Non-pigmented ciliary epithelial cell (primary cell): ENCODE data around the gene PCSK6.
"Not testable (repeated sequence)": the region's sequence is repeated elsewhere in the genome, so short reads cannot be mapped to it uniquely, and the experiment has no call there.

Source experiments
- DNase-seq: peaks from one replicate; pipeline ENCODE4 v3.0.0-alpha.2; 2010; ENCODE audit warnings: low read depth

PCSK6 gene

DNA sequence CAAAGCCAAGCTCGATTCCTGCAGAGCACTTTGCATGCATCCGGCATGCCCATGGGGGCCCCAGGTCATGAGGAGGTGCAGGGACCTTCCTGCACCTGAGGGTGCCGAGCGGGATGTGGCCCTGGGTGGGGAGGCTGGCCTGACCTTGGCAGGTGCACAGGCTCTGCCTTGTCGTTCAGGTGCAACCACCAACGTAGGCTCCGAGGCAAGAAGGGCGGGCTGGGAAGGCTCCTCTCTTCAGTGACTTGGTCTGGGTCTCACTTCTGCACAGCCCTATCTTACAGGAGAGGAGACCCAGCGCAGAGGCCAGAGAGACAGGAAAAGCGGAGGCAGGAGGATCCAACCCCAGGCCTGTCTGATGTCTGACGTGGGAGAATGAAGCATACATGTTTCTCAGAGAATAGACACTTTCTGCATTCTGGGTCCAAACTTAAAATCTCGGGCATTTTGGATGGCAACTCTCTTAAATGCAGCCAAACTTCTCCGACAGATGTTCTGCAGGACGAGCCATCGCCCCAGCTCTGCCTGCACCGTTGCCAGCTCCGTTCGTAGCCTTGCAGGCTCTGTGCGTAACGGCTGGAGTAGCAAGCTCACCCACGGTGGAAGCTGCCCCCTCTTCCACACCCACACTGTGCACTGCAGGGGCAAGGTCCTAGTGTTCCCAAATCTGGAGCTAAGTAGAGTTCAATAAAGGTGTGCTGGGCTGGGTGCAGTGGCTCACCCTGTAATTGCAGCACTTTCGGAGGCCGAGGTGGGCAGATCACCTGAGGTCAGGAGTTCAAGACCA, 133.6 kb downstream of the PCSK6 start:
- DNase-seq = no peak

DNA sequence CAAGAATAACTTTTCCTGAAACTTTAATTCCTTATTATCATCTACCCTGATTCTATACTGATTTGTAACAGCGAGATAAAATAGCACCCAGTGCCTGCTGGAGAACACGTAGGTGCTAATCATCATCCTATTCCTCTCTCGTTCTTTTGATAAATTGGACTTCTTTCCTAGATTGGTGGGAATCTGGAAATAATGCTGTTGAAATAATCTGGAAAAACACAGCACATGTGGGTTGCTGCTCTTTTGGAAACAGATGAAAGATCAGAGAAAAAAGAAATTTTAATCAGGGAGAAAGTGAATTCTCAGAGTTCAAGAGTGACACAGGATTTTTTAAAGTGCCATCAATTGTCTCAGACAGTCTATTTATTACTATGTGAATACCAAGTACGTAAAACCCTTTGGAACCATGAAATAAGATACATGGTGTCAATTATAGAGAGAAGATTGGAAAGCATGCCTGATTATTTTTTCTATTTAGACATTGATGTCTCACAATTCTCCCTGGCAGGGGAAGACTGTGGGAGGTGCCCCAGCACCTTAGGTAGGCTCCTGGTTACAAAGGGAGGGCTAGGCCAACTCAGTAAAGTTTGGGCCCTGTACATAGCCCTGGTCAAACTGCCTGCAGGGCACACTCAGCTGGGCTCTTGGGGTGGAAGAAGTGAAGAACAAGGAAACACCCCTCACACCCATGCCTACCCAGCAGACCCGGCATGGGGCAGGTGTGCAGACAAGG, 134.4 kb downstream of the PCSK6 start:
- DNase-seq = no peak

DNA sequence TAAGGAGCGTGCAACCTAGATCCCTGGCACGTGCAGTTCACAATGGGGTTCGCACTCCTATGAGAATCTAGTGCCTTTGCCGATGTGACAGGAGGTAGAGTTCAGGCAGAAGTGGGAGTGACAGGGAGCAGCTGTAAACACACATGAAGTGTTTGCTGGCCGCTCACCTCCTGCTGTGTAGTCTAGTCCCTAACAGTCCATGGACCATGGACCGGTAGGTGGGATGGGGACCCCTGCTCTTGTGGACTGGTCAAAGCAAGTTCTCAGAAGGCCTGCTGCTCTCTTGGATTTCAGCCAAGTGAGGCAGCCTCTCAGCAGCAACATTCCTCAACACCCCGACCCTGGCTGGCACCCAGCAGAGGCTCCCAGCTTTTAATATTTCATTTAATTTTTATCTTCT, 136.3 kb downstream of the PCSK6 start:
- DNase-seq = no peak

DNA sequence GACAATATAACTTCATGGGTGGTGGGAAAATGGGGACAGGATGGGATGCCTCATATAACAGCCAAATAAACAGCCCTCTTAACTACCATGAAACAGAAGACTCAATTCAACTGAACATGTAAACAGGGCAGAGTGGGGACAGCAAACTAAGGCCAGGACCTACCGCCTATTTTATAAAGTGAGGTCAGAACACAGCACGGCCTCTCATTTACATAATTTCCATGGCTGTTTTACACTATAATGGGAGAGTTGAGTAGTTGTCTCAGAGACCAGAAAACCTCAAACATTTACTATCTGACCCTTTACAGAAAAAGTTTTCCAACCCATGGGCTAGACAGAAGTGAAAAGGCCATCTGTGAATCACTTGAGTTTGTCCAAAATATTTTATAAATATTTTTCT, 137.8 kb downstream of the PCSK6 start:
- DNase-seq = no peak

DNA sequence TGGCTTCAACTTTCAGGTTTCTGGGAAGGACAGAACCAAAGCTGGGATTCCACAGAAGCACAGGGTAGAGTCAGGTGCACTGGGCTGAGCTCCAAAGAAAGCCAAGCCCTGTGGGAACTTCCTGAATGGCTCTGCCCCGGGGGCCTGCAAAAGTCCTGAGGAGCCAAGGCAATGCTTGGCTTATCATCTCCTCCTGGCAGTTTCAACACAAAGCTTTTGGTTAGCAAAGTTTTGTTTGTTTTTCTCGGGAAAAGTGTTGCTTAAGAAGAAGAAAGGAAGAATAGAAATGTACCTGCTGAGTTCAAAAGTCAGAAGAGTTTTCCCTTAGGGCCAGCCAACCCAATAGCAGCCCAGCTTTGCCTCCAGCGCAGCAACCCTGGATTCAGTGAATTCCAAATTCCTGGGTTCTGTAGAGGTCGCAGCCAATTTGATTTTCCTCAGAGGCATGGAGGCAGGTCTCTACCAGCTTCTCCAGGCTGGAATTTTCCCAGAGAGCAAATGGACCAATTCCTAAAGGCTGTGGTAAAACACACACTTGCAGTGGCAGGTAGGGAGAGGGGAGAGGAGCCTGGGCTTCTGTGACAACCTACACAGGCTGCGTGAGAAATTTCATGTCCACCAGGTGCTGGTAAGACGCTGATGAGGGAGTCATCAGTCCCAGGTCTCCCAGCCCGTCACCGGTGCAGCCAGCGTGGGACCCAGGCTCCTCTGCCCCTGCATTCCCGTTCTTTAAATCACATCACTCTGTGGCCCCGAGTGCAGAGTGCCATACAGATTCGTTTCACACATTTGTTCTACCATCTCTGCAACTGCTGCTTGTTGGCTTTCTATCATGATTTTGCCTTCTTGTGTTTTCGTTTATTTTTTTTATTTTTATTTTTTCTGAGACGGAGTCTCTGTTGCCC, 140.2 kb downstream of the PCSK6 start:
- DNase-seq = no peak

DNA sequence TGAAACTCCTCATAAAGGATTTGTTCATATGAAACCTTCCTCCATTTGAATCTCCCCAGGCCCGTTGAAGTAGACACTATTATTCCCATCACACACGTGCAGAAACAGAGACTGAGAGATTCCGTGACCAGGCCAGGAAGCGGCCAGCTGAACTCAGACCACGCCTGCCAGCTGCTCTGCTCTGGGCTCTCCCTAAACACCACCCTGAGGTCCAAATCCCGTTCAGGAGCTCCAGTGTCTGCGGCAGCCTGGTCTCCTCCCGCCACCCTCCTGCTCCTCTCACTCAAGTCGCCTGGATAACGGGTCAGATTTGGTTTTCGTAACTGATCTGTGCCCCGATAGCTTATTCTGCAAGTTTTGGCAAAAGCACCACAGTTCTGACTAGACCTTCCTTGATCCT, 140.9 kb downstream of the PCSK6 start:
- no peak for DNase-seq

DNA sequence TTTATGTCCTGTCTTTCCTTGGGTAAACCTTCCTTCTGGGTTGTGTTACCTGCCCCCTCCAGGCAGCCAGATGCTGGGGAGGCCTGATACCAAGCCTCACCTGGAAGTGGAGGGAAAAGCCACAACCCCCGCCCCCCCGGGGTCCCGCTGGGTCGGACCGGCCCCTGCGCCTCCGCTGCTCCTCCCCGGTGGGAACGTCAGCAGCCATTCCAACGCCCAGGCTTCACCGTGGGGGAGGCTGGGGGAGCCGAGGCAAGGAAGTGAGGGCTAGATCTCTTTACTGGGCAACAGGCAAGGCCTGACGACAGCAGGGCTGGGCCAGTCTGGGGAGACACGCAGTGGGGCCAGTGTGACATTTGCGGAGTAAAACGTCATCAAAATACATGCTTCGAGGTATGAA, 141.5 kb downstream of the PCSK6 start:
- no peak for DNase-seq

DNA sequence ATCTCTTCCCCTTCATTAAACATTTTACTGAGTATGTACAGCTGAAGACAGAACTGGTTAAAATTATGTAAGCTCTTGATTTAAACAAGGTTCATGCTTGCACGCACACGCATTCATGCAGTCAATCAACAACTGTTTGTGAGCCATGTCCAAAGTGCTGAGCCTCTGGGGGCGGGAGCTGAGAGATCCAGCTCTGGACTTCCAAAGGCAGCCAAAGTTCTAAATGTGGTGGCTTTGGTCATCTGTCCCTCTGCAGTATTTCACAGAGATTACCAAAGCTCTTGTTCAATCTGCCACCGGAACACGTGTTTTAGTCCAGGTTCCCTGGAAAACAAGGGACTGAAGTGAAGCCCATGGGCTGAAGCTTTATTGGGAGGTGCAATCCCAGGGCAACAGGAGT, 142.1 kb downstream of the PCSK6 start:
- no peak for DNase-seq

DNA sequence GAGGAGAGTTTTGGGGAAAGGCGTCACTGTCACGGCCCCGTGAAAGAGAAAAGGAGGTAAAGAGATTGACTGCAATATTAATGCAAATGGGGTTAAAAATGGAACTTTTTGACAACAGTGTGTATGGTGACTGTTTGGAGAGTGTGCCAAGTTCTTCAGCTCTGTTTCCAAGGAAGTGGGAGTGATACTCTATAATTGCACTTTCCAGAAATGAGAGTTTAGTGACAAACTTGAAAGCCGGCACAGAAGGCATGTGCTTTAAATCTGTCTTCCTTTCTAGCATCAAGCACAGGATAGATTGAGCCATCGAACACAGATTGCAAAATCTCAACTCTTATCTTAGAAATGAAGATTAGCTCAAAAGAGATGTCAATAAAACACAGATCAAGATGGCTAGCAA, 142.6 kb downstream of the PCSK6 start:
- DNase-seq = no peak

DNA sequence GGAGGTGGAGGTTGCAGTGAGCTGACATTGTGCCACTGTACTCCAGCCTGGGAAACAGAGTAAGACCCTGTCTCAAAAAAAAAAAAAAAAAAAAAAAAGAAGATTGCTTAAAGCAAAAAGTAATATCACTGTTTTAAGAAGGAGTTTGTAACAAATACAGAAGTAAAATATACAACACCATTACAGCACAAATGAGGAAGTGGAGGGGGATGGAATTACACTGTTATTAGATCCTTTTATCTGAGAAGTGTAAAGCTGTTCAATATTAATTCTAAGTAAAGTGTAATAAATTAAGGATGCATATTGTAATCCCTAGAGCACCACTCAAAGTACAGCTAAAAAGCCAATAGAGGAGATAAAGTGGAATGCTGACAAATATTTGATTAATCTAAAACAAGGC, 147.5 kb downstream of the PCSK6 start:
- no peak for DNase-seq

DNA sequence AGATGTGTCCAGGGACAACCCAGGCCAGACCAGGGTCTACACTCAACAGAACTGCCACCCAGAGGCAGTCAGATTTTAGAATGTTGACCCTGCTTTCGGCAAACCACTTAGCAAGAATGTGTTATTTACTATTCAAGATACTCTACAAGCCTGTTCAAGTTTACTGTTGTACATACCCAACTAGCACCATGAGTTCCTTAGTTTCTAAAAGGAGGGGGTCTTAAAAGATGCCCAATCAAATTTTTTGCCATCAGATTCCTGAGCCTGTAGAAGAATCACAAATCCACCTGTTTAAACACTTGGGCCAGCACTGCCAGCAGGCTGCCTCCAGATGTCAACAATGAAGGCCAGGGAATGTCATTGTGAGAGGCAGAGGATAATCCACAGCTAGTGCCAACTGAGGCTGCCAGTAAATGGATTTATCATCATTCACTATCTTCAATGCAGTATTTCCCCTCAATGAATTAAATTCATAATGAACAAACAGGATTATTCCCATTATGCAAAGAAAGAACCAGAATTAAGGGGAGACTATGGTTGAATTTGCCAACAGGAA, 150.9 kb downstream of the PCSK6 start:
- DNase-seq = no peak

DNA sequence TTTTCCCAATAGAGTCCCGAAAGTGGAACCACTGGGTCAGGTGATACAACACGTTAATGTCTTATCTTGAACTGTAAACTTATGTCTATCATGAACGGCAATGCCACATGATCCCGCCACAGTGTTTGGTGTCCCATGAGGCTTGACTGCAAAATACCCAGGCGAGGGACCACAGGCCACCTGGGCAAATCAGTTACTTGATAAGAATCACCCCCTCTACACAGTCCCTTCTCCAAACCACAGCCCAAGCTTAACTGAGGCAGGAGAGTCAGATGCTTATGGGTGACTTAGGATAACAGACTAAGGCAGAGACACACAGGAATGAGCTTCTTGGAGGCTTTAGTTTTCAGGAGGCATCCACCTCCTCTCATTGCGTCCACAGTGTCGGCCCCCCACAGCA, 151.5 kb downstream of the PCSK6 start:
- DNase-seq = no peak

DNA sequence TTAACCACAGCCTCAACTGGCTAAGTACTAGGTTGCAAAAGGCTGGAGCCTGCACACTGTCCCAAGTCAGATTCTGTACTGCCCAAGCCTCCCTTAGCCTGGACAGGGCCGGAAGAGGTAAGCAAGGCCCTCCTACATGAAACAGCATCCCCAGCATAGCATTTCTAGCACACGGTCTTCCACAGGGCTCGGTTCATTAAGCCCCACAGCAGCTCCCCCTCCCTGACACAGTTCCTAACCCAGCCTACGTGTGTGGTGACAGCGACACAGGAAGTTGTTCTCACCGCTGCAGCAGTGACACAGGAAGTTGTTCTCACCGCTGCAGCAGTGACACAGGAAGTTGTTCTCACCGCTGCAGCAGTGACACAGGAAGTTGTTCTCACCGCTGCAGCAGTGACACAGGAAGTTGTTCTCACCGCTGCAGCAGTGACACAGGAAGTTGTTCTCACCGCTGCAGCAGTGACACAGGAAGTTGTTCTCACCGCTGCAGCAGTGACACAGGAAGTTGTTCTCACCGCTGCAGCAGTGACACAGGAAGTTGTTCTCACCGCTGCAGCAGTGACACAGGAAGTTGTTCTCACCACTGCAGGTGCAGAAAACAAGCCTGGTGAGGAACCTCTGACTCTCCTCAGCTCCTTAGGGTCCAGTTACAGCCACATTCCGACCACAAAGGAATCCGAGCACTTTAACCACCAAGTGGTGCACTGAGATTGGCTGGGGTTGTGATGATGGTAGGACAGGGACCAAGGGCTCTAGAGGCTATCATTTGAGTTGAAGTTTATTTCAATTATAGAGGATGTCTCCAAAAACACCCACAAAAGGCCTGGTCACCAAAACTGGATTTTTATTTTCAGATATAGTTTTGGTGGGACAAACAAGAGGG, 155.4 kb downstream of the PCSK6 start:
- not testable (repeated sequence) for DNase-seq

DNA sequence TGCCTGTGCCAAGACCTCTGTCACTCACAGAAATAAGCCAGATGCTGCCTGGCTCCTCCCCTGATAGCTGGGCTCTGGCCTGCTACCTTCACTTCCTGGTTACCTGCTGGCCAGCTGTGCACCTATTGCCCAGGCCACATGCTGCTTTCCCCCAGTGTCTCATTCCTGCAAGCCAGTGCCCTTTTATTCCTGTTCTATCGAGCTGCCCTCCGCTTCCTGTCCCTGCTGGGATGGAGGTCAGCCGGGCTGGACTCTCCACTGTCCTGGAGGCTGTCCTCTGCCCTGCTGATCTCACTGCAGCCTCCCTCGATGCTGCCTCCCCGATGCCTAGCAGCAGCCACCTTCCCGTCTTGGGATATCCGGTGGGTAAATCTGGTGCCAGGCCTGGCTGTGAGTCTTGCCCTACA, 157.4 kb downstream of the PCSK6 start:
- no peak for DNase-seq

DNA sequence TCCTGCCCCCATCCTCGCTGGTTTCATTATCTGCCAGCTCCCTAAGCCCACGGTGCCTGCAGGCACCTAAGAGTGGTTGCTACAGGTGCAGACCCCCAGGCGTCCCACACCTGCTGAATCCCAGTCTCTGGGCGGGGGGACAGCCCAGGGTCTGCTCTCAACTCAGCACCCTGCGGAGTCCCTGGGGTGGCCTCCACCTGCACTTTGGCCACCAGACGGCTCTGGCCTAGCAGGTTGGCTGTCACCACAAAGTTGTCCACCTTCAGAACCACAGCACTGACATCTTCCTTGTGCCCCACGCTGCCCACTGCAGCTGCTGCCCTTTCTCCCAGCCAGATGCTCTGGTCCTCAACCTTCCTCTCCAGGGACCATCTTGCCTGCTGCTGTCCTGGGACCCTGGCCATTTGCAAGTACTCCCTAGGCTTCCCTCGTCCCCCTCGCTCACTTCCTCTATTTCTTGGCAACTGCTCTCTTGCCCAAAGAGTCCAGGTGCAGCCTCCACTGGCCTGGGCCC, 159.6 kb downstream of the PCSK6 start:
- DNase-seq = no peak

DNA sequence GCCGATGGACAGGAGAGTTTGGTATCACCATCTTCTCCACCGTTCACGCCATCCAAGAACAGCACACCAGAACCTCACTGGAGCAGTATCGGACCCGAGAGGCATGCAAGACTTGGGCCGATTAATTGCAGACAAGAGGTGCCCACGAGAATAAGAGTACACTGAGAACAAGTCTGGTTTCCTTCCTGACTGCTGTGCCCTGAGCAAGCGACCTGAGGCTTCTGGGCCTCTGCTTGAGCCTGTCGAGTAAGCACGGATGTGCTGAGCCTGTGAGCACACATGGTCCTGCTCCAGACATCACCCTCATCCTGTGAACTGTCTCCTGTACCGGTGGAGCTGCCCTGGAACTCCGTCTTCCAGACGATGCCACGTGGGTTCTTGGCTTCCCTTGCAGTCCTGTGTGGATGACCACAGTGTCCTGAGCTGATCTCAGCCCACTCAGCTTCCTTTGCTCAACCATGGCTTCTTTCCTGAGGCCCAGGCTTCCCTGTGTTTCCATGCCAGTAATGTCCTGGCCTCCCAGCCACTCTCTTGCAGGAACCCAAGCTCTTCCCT, 160.1 kb downstream of the PCSK6 start:
- no peak for DNase-seq

DNA sequence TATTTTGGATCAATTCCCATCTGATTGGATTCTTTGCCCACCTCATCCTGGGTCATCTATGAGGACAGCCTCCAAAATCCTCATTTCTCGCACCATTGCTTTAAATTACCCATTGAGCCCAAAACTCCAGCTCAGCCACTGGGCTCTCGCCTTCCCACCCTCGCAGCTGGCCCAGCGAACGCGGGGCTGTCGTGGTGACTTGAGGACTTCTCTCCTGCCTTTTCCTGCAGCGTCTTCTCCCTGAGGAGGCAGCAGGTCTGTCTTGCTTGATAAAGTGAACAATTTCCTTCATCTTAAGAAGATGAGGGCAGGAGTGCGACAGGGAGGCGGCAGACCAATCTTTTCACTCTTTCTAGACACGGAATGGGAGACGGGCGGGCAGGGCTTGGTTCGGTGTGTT, 161.5 kb downstream of the PCSK6 start:
- no peak for DNase-seq

DNA sequence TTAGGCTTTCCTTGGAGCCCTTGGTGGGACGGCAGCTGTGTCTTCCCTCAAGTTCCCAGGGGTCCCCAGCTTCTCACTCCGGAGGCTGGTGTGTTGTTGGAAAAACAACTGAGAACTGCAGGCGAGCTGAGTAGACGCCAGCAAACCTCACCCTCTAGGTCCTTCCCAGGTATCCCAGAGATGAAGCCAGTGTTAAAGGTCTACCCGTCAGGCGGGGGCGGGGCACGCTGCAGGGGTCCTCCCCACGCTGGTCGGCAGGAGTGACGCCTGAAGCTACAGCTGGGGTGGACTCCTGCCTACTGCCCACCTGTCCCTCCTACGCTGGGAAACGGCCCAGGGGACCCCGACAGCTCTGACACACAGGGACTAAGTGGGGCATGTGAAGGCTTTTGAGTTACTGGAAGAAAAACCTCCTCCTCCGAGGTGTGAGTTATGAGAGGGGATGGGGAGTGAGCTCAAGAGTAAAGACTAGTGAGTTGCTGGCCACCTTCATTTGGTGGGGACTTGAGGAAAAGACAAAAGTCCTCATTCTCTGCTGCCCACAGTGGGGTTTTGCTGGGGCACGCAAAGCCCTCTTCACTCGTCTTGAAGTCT, 162.3 kb downstream of the PCSK6 start:
- DNase-seq = no peak

DNA sequence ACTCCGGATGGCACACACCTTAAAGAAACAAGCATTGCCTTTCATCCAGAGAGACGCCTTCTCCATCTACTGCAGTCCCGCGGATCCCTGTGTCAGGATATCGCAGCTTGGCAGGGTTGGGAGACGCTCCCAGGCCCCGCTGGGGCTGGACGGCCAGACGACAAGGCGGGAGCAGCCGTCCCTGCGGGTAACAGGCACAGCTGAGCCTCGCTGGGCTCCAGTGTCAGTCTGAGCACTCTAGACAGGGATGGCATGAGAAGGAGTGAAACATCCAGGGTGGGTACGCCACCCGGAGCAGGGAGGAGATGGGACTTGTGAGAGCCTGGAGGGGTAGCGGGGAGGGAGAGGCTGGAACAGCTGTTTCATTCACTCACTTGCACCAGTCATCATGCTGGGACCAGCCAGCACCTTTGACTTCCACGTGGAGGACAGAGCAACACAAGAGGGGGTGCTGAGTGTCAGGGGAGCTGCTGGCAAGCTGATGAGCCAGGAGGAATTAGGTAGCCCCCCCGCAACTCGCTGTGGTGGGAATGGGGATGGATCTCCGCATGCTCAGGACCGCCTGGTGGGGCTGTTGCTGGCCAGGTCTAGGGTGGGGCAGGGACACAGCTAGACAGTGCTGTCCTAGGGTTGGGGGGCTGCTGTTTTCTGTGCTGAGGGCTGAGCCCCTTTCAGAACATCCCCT, 162.9 kb downstream of the PCSK6 start:
- DNase-seq = no peak

DNA sequence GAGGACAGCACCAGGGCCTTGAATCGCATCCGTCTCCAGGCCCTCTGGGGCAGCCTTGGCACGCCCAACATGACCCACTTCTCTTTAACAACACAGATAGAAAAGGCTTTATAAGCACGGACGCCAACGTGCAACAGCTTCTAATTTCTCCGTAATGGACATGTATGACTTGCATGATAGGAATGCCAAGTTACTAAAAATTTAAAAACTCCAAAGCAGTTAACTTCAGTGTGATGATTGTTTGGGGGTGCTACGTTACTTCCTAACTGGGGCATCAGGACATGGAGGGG, 163.5 kb downstream of the PCSK6 start:
- DNase-seq = no peak
